K562 (cell line): ENCODE results near the gene DAPK3. TPM values are rescaled to one million over a fixed set of nuclear protein-coding genes. Genes with fewer than 3 reads are reported as not detected.
A peak's percentile ranks its signal among the peaks of the same experiment; 100 is the strongest.
"Not testable (repeated sequence)": the region's sequence is repeated elsewhere in the genome, so short reads cannot be mapped to it uniquely, and the experiment has no call there.

Experiments used
- ATAC-seq: fragments of 200-7000 bp; cut with Tn5 transposase; 3 replicates; pipeline ENCODE4 v1.9.1; 2020; ENCODE audit warnings: moderate library complexity
- BruUV-seq: library from RNA; stranded (reverse); fragments of 400-500 nt; replicated peaks from 2 replicates; lab custom pipeline; 2021; lab: Mats Ljungman, UMichigan
- CTCF ChIA-PET: fragments of 300-600 bp; formaldehyde crosslinking; extraction: SDS; loops from one replicate; lab custom pipeline; 2021; ENCODE audit warnings: low intra/inter-chr PET ratio; lab: Yijun Ruan, JAX
- POLR2A ChIA-PET: fragments of 300-600, 350-650 bp; sonication (Branson Sonifier 250); formaldehyde crosslinking; extraction: SDS; loops from one replicate; lab custom pipeline; 2021; ENCODE audit warnings: antibody characterized with exemption, inconsistent platforms; lab: Yijun Ruan, JAX
- DNase-seq, 4 experiments: peaks; one replicate each; pipeline versions ENCODE4 v3.0.0 to v3.0.0-alpha.2; 2011 to 2018; ENCODE audit warnings: low spot score in 3 of 4, mixed read lengths in 3 of 4; ENCODE audit errors: extremely low read depth in 1 of 4
- FAIRE-seq: peaks from 2 replicates; lab custom pipeline; 2011; peaks lifted over from hg19 to GRCh38; lab: Jason Lieb, UNC
- H2AFZ ChIP-seq: 2 replicates; pipeline ENCODE4 v1.6.0; 2011; ENCODE audit warnings: low read depth, low read length, control low read depth, inconsistent platforms
- H3K27ac ChIP-seq: fragments of 200-600 bp; 3 replicates; pipeline ENCODE4 v1.8.0; 2011; ENCODE audit warnings: low read depth, mild to moderate bottlenecking, control low read depth, inconsistent platforms, low read length, moderate library complexity, mixed read lengths; ENCODE audit errors: extremely low read depth
- H3K27me3 ChIP-seq, 2 experiments: fragments of 300-600 bp in 1 of 2; 2 replicates in 1 of 2; 3 replicates in 1 of 2; pipeline versions ENCODE4 v1.6.0 to v1.8.0; 2011; ENCODE audit warnings: inconsistent platforms in 2 of 2, low read length in 2 of 2, mild to moderate bottlenecking in 1 of 2, mixed read lengths in 1 of 2, moderate library complexity in 1 of 2; ENCODE audit not compliant: control insufficient read depth in 2 of 2, insufficient read depth in 2 of 2
- H3K36me3 ChIP-seq: fragments of 300-600 bp; 3 replicates; pipeline ENCODE4 v1.8.0; 2011; ENCODE audit warnings: mild to moderate bottlenecking, low read length, inconsistent platforms; ENCODE audit not compliant: control insufficient read depth, insufficient read depth
- H3K4me1 ChIP-seq, 2 experiments: fragments of 200-600 bp in 1 of 2; replicated peaks in 1 of 2; 2 replicates in 1 of 2; 3 replicates in 1 of 2; pipeline versions ENCODE4 v1.5.1 to v1.8.0; 2011; ENCODE audit warnings: inconsistent platforms in 2 of 2, low read length in 2 of 2, mild to moderate bottlenecking in 1 of 2, mixed read lengths in 1 of 2, moderate library complexity in 1 of 2; ENCODE audit not compliant: control insufficient read depth in 2 of 2, insufficient read depth in 2 of 2
- H3K4me2 ChIP-seq: 2 replicates; pipeline ENCODE4 v1.6.1; 2011; ENCODE audit warnings: low read length, control low read depth, inconsistent platforms, mixed read lengths; ENCODE audit not compliant: insufficient read depth
- H3K4me3 ChIP-seq: fragments of 200-600 bp; sonication (generic), shearing (Covaris generic); 2 replicates; pipeline ENCODE4 v1.5.1; 2016; ENCODE audit warnings: control low read depth, inconsistent platforms
- H3K79me2 ChIP-seq: fragments of 200-600 bp; 3 replicates; pipeline ENCODE4 v1.8.0; 2011; ENCODE audit warnings: low read length, inconsistent platforms; ENCODE audit not compliant: control insufficient read depth, insufficient read depth
- H3K9ac ChIP-seq, 2 experiments: 2 replicates each; pipeline versions ENCODE4 v1.6.0 to v1.6.1; 2011; ENCODE audit warnings: low read depth in 2 of 2, low read length in 2 of 2, control low read depth in 1 of 2, inconsistent platforms in 1 of 2, mild to moderate bottlenecking in 1 of 2, mixed read lengths in 1 of 2; ENCODE audit not compliant: insufficient read depth in 1 of 2
- H3K9me1 ChIP-seq: one replicate; pipeline ENCODE4 v1.6.0; 2011; ENCODE audit warnings: inconsistent platforms, mild to moderate bottlenecking, low read length, moderate library complexity; ENCODE audit not compliant: control insufficient read depth, insufficient read depth
- H3K9me3 ChIP-seq: replicated peaks from 2 replicates; pipeline ENCODE4 v1.5.1; 2011; ENCODE audit warnings: low read depth, low read length, inconsistent platforms; ENCODE audit not compliant: control insufficient read depth, insufficient read depth
- H4K20me1 ChIP-seq: replicated peaks from 2 replicates; pipeline ENCODE4 v1.6.1; 2011; ENCODE audit warnings: low read length, inconsistent platforms, mixed read lengths; ENCODE audit not compliant: control insufficient read depth, insufficient read depth
- ATF7 ChIP-seq: fragments of 450-650 bp; IDR thresholded peaks from 2 replicates; pipeline ENCODE4 v1.7.1; 2014; ENCODE audit warnings: mild to moderate bottlenecking, moderate library complexity
- CTCF ChIP-seq, 3 experiments: IDR thresholded peaks in 2 of 3; conservative IDR thresholded peaks in 1 of 3; 2 replicates each; pipeline ENCODE4 v1.5.1; 2011 to 2012; ENCODE audit warnings: low read length in 3 of 3, mild to moderate bottlenecking in 3 of 3, control low read depth in 2 of 3, improper control_type of control experiment in 1 of 3, inconsistent platforms in 1 of 3, low read depth in 1 of 3, mixed read lengths in 1 of 3, moderate library complexity in 1 of 3; ENCODE audit not compliant: insufficient read depth in 2 of 3
- ETS2 ChIP-seq: IDR thresholded peaks from 2 replicates; pipeline ENCODE4 v1.6.1; 2016; ENCODE audit warnings: borderline replicate concordance, missing genetic modification characterization, mild to moderate bottlenecking, moderate library complexity, missing compliant biosample characterization; ENCODE audit not compliant: poor library complexity, severe bottlenecking
- POLR2G ChIP-seq: fragments of 200-400 bp; formaldehyde crosslinking; IDR thresholded peaks from 2 replicates; pipeline ENCODE4 v1.6.1; 2017; ENCODE audit warnings: low read depth, mild to moderate bottlenecking, antibody characterized with exemption, low read length, moderate library complexity
- SMARCA5 ChIP-seq: fragments of 450-650 bp; IDR thresholded peaks from 2 replicates; pipeline ENCODE4 v1.6.1; 2016
- WGBS: fragments of 100-300 bp; shearing (Covaris generic); methylation state at CpG from one replicate; pipeline ENCODE4 v1.1.6; 2016; ENCODE audit warnings: low coverage, mixed read lengths; ENCODE audit not compliant: insufficient coverage; ENCODE audit errors: missing lambda C conversion rate; 5-methylcytosine and 5-hydroxymethylcytosine counted together
- in situ Hi-C: fragments of 300-500 bp; cut with MboI; formaldehyde crosslinking; loops from 4 replicates; pipeline ENCODE4 v1.15.0; 2018; ENCODE audit warnings: inconsistent platforms, mixed read lengths
- intact Hi-C: fragments of 100-400 bp; cut with micrococcal nuclease; formaldehyde crosslinking; loops from 2 replicates; pipeline ENCODE4 v1.14.2; 2022
- polyA plus RNA-seq, 8 experiments: library from polyadenylated mRNA; depleted of rRNA in 4 of 8; stranded (reverse) in 5 of 8; unstranded in 3 of 8; fragments of >200 nt; fragmentation: Nextera tagmentation in 2 of 8; fragmentation: Illumina TruSeq in 1 of 8; extraction: Ambion mirVana in 2 of 8; extraction: Trizol in 1 of 8; gene quantifications; 2 replicates each; pipeline versions ENCODE4 v1.2.1 to v1.2.3, GENCODE V29; 2011 to 2014; ENCODE audit warnings: inconsistent platforms in 1 of 8, missing spikeins in 1 of 8
- total RNA-seq, 7 experiments: library from RNA; depleted of rRNA in 6 of 7; stranded (reverse); fragments of >200 nt in 6 of 7; fragmentation: Illumina TruSeq in 2 of 7; extraction: Trizol in 2 of 7; gene quantifications; 2 replicates each; pipeline versions ENCODE4 v1.2.1 to v1.2.3, GENCODE V29; 2011 to 2021; ENCODE audit warnings: low replicate concordance in 1 of 7
- TF ChIP-seq, protein P1 (sequence below), 2 experiments: fragments of 250-450 bp in 1 of 2; fragments of 450-650 bp in 1 of 2; sonication (Bioruptor Pico) in 1 of 2; IDR thresholded peaks; 2 replicates each; pipeline versions ENCODE4 v1.6.1 to v1.8.0; 2016 to 2021; ENCODE audit warnings: mild to moderate bottlenecking in 2 of 2, moderate library complexity in 2 of 2, missing compliant biosample characterization in 1 of 2, missing genetic modification characterization in 1 of 2

DAPK3 gene
- total and polyA plus RNA-seq, 9 of the 15 experiments (the other 6 are each of a cell fraction or from before 2014, with no cell fraction given), result 0.14 to 63.4 (median 25.0) TPM

- H3K36me3 ChIP-seq, result peaks cover 30% of the 10 kb centered on the region; the same call in 1 of the 3 replicates
- WGBS, result 84% methylated on average over 13 of the region's 13 CpGs
- H3K4me1 ChIP-seq, result peaks cover 27 to 61% of the 10 kb centered on the region in 2 experiments
- 0 out of 2 replicates have a peak, but pooled peaks have one; percentile 17 for TF ChIP-seq ATF7
- TF ChIP-seq, all 486 proteins: peak for 1; not testable (repeated sequence) for 485
- H3K4me3 ChIP-seq, H3K27ac ChIP-seq, DNase-seq, BruUV-seq, H3K4me2 ChIP-seq, FAIRE-seq, H3K9me3 ChIP-seq, ATAC-seq, H3K9me1 ChIP-seq, H3K27me3 ChIP-seq, H4K20me1 ChIP-seq, H3K9ac ChIP-seq, intact Hi-C loops, H2AFZ ChIP-seq, CTCF ChIA-PET, H3K79me2 ChIP-seq, in situ Hi-C loops: not testable (repeated sequence)
- POLR2A ChIA-PET, result interaction anchor here (1.2 to 2.9 kb wide), 3 partner anchors 13 to 29 kb away, joined by 3 to 17 read pairs (median 6); no protein-coding TSS in a partner anchor
Observed at GRCh38 chr19:3955276-3955675, 15.6 kb downstream of the DAPK3 start.

- intact Hi-C loops (no loop called here), in situ Hi-C loops (no loop called here)
- Histone ChIP-seq H3K9me3 (no peaks in the 10 kb centered on the region), H3K79me2 (no peaks in the 10 kb centered on the region), H3K9me1 (peaks cover 7% of the 10 kb centered on the region), H4K20me1 (peaks cover 4% of the 10 kb centered on the region; the same call in 1 of the 2 replicates), H3K4me2 (no peak overlapping the region), H3K9ac (peak overlapping the region in 1 of 2 experiments; percentile 80; a peak in 2 of 4 replicates), H3K4me3 (no peak overlapping the region), H3K27ac (no peak overlapping the region), H3K4me1 (peaks cover 33 to 73% of the 10 kb centered on the region in 2 experiments), H3K27me3 (no peaks in the 10 kb centered on the region), H3K36me3 (peaks cover 18% of the 10 kb centered on the region; the same call in 1 of the 3 replicates), H2AFZ (no peak overlapping the region)
- CTCF ChIA-PET, result no interaction called here
- no peak for ATAC-seq
- FAIRE-seq, result no peak
- POLR2A ChIA-PET, result interaction anchor here (0.9 to 1.5 kb wide), 4 partner anchors 17 to 30 kb away, joined by 3 to 9 read pairs (median 5); partner anchors contain the start of gene DAPK3
- no peak for DNase-seq
- peak; percentile 66 for TF ChIP-seq POLR2G
- TF ChIP-seq SMARCA5, result no peak
- TF ChIP-seq CTCF (IDR thresholded peaks at IDR 0.05 in 2 of 3, conservative IDR thresholded peaks at IDR 0.05 in 1 of 3; ENCODE audit: insufficient read depth in 2 of 3, low read depth in 1 of 3, low read length in 3 of 3), result no peak
- TF ChIP-seq ETS2 (tag), result no peak
- TF ChIP-seq, protein P1, sequence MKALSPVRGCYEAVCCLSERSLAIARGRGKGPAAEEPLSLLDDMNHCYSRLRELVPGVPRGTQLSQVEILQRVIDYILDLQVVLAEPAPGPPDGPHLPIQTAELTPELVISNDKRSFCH (CRISPR knock-in tag; IDR thresholded peaks at IDR 0.05), result no peak
- TF ChIP-seq, protein P1 (tag; IDR thresholded peaks at IDR 0.05), result no peak
- BruUV-seq, result no TSS peak
- WGBS, result 80% methylated on average over 10 of the region's 12 CpGs
Observed at GRCh38 chr19:3954107-3954506, 16.8 kb downstream of the DAPK3 start.
